ENCODE measurements around the gene BASP1. TPM values are rescaled to one million over a fixed set of nuclear protein-coding genes. Genes with fewer than 3 reads are reported as not detected.
A peak's percentile ranks its signal among the peaks of the same experiment; 100 is the strongest.

Gene BASP1
- total RNA-seq, 1 experiment from 2014 or later, result 0.34 TPM

DNA sequence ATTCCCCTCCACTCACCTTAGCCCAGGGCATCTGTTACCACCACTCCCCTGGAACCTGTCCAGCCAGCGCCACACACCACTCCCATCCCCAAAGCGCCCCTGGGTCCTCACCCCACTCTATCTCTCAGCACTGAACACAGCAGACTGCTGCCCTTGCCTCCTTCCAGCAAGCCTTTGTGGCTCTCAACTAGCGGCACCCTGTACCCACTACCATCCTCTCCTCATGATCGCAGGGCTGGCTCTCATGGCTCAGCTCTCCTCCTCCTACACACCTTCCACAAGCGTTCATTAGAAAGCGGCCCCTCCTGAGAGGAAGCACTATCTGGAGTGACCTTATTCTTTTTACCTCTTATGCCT is 13.3 kb upstream of the BASP1 start:
- Histone ChIP-seq H2AFZ (ENCODE audit: low read depth, low read length, poor library complexity, severe bottlenecking) (no peak overlapping the region), H3K4me2 (ENCODE audit: low read length) (no peak overlapping the region), H3K9me3 (ENCODE audit: control insufficient read depth in 1 of 2, insufficient read depth in 1 of 2, low read depth in 1 of 2, low read length in 2 of 2) (no peaks in the 10 kb centered on the region), H3K27ac (ENCODE audit: low read depth, low read length) (no peak overlapping the region), H3K9me2 (ENCODE audit: insufficient read depth) (no peaks in the 10 kb centered on the region), H3K79me2 (ENCODE audit: insufficient read depth, low read length) (no peaks in the 10 kb centered on the region), H3K36me3 (ENCODE audit: control insufficient read depth in 1 of 2, insufficient read depth in 2 of 2, low read length in 2 of 2) (no peaks in the 10 kb centered on the region), H3K4me3 (replicated peaks in 1 of 2; ENCODE audit: low read depth in 1 of 2, low read length in 2 of 2) (no peak overlapping the region), H3K27me3 (ENCODE audit: insufficient read depth, low read length) (peaks cover 9% of the 10 kb centered on the region; the same call in 1 of the 2 replicates), H3K9ac (ENCODE audit: low read length) (no peak overlapping the region), H3K4me1 (ENCODE audit: control insufficient read depth in 1 of 2, insufficient read depth in 2 of 2, low read length in 2 of 2) (no peaks in the 10 kb centered on the region), H4K20me1 (ENCODE audit: insufficient read depth) (no peaks in the 10 kb centered on the region)
- TF ChIP-seq POLR2A (IDR thresholded peaks at IDR 0.05; ENCODE audit: borderline replicate concordance, extremely low read depth, insufficient read depth, insufficient read length) (no peak), CEBPB (IDR thresholded peaks at IDR 0.05; ENCODE audit: low read depth) (no peak), YY1 (IDR thresholded peaks at IDR 0.05; ENCODE audit: extremely low read depth, insufficient replicate concordance, low read depth, low read length) (no peak), ELF1 (IDR thresholded peaks at IDR 0.05; ENCODE audit: borderline replicate concordance, low read depth) (no peak)
- DNase-seq (ENCODE audit: low read depth, low spot score), result no peak
- intact Hi-C loops (cut with micrococcal nuclease), result loop anchor here (5.0 kb wide), 1 partner anchor 652 kb away; no protein-coding TSS in a partner anchor
- peak; percentile 17; the same call in 1 of the 2 replicates for ATAC-seq
- RAD21 ChIA-PET (ENCODE audit: low non-redundant PET in 1 of 2, low total read pairs in 2 of 2, uncharacterized antibody in 2 of 2, unreplicated experiment in 2 of 2), result no interaction called here
- POLR2A ChIA-PET, result no interaction called here
- no TSS peak for BruUV-seq (replicated peaks)
- CTCF ChIA-PET, result interaction anchor here (0.7 to 2.5 kb wide), 7 partner anchors 11 to 1043 kb away, joined by 3 to 13 read pairs (median 5); no protein-coding TSS in a partner anchor

DNA sequence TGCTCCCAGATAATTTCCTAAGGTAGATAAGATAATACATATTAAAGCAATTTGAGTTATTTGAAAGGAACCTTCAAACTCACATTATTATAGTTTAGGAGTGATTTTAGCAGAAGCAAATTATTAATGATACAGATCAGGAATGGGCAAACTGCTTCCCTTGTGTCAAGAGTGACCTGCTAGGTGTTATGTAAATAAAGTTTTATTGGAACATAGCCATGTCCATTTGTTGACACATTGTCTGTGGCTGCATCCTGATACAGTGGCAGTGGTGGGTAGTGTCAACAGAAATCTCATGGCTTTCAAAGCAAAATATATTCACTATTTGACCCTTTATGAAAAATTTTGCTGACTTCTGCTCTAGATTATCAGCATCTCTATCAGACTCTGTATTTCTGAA is 11.4 kb upstream of the BASP1 start:
- H3K9me3 ChIP-seq (ENCODE audit: control insufficient read depth in 1 of 2, insufficient read depth in 1 of 2, low read depth in 1 of 2, low read length in 2 of 2), result no peaks in the 10 kb centered on the region
- H3K27me3 ChIP-seq (ENCODE audit: insufficient read depth, low read length), result peaks cover 9% of the 10 kb centered on the region; the same call in 1 of the 2 replicates
- no peak overlapping the region for H3K9ac ChIP-seq (ENCODE audit: low read length)
- TF ChIP-seq, protein P1, sequence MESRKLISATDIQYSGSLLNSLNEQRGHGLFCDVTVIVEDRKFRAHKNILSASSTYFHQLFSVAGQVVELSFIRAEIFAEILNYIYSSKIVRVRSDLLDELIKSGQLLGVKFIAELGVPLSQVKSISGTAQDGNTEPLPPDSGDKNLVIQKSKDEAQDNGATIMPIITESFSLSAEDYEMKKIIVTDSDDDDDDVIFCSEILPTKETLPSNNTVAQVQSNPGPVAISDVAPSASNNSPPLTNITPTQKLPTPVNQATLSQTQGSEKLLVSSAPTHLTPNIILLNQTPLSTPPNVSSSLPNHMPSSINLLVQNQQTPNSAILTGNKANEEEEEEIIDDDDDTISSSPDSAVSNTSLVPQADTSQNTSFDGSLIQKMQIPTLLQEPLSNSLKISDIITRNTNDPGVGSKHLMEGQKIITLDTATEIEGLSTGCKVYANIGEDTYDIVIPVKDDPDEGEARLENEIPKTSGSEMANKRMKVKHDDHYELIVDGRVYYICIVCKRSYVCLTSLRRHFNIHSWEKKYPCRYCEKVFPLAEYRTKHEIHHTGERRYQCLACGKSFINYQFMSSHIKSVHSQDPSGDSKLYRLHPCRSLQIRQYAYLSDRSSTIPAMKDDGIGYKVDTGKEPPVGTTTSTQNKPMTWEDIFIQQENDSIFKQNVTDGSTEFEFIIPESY (IDR thresholded peaks at IDR 0.05; ENCODE audit: extremely low read depth, insufficient replicate concordance, low read length), result no peak
- TF ChIP-seq JUND (IDR thresholded peaks at IDR 0.05) (no peak), ZNF274 (IDR thresholded peaks at IDR 0.05; ENCODE audit: low read depth, low read length) (no peak), EZH2phosphoT487 (IDR thresholded peaks at IDR 0.05; ENCODE audit: borderline replicate concordance) (no peak), EZH2 (IDR thresholded peaks at IDR 0.05) (no peak), POLR2A (IDR thresholded peaks at IDR 0.05; ENCODE audit: borderline replicate concordance, extremely low read depth, insufficient read depth, insufficient read length) (no peak), POLR2AphosphoS5 (IDR thresholded peaks at IDR 0.05; ENCODE audit: low read depth, low read length) (no peak), YY1 (IDR thresholded peaks at IDR 0.05; ENCODE audit: extremely low read depth, insufficient replicate concordance, low read depth, low read length) (no peak), ZFX (IDR thresholded peaks at IDR 0.05) (no peak)
- TF ChIP-seq, protein P2, sequence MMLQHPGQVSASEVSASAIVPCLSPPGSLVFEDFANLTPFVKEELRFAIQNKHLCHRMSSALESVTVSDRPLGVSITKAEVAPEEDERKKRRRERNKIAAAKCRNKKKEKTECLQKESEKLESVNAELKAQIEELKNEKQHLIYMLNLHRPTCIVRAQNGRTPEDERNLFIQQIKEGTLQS (IDR thresholded peaks at IDR 0.05), result no peak
- TF ChIP-seq, protein P3, sequence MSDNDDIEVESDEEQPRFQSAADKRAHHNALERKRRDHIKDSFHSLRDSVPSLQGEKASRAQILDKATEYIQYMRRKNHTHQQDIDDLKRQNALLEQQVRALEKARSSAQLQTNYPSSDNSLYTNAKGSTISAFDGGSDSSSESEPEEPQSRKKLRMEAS (IDR thresholded peaks at IDR 0.05), result no peak
- ChIA-PET POLR2A (no interaction called here), CTCF (no interaction called here), RAD21 (ENCODE audit: low non-redundant PET in 1 of 2, low total read pairs in 2 of 2, uncharacterized antibody in 2 of 2, unreplicated experiment in 2 of 2) (no interaction called here)
- no peaks in the 10 kb centered on the region for H3K79me2 ChIP-seq (ENCODE audit: insufficient read depth, low read length)
- H3K4me1 ChIP-seq (ENCODE audit: control insufficient read depth in 1 of 2, insufficient read depth in 2 of 2, low read length in 2 of 2), result no peaks in the 10 kb centered on the region
- H2AFZ ChIP-seq (ENCODE audit: low read depth, low read length, poor library complexity, severe bottlenecking), result no peak overlapping the region
- H3K27ac ChIP-seq (ENCODE audit: low read depth, low read length), result no peak overlapping the region
- no peaks in the 10 kb centered on the region for H3K9me2 ChIP-seq (ENCODE audit: insufficient read depth)
- ATAC-seq, result no peak
- no peak for DNase-seq (ENCODE audit: low read depth, low spot score)
- H3K36me3 ChIP-seq (ENCODE audit: control insufficient read depth in 1 of 2, insufficient read depth in 2 of 2, low read length in 2 of 2), result no peaks in the 10 kb centered on the region
- no peaks in the 10 kb centered on the region for H4K20me1 ChIP-seq (ENCODE audit: insufficient read depth)
- intact Hi-C loops (cut with micrococcal nuclease), result no loop called here
- H3K4me3 ChIP-seq (replicated peaks in 1 of 2; ENCODE audit: low read depth in 1 of 2, low read length in 2 of 2), result no peak overlapping the region
- H3K4me2 ChIP-seq (ENCODE audit: low read length), result no peak overlapping the region
- no TSS peak for BruUV-seq (replicated peaks)
